ENCODE results near the gene FAM3C.

Gene FAM3C

GRCh38 chr7:121372376-121373010, 23.6 kb downstream of the FAM3C start:
- H3K27me3 ChIP-seq (ENCODE audit: control insufficient read depth, insufficient read depth, low read length) = no peaks in the 10 kb centered on the region
- H3K4me3 ChIP-seq (ENCODE audit: low read length) = no peak overlapping the region
- H3K4me2 ChIP-seq (ENCODE audit: low read length) = no peak overlapping the region
- H3K36me3 ChIP-seq (ENCODE audit: insufficient read depth, low read length) = peaks cover 62% of the 10 kb centered on the region
- H3K4me1 ChIP-seq (ENCODE audit: control insufficient read depth, insufficient read depth, low read length) = peaks cover 23% of the 10 kb centered on the region
- no peaks in the 10 kb centered on the region for H3K9me3 ChIP-seq (replicated peaks; ENCODE audit: low read length)
- H3K9ac ChIP-seq (ENCODE audit: low read depth, low read length) = peak overlapping the region; percentile 11

GRCh38 chr7:121371883-121372282, 24.2 kb downstream of the FAM3C start:
- Histone ChIP-seq H3K4me3 (ENCODE audit: low read length) (no peak overlapping the region), H3K36me3 (ENCODE audit: insufficient read depth, low read length) (peaks cover 62% of the 10 kb centered on the region)

GRCh38 chr7:121371367-121371766, 24.7 kb downstream of the FAM3C start:
- Histone ChIP-seq H3K4me1 (ENCODE audit: control insufficient read depth, insufficient read depth, low read length) (peaks cover 23% of the 10 kb centered on the region), H3K36me3 (ENCODE audit: insufficient read depth, low read length) (peaks cover 61% of the 10 kb centered on the region), H3K9ac (ENCODE audit: low read depth, low read length) (no peak overlapping the region), H3K4me2 (ENCODE audit: low read length) (no peak overlapping the region), H3K4me3 (ENCODE audit: low read length) (no peak overlapping the region), H3K27me3 (ENCODE audit: control insufficient read depth, insufficient read depth, low read length) (no peaks in the 10 kb centered on the region), H3K9me3 (replicated peaks; ENCODE audit: low read length) (no peaks in the 10 kb centered on the region)

More at GRCh38 chr7:121371883-121372282, 24.2 kb downstream of the FAM3C start:
- Histone ChIP-seq H3K4me2 (ENCODE audit: low read length) (no peak overlapping the region), H3K4me1 (ENCODE audit: control insufficient read depth, insufficient read depth, low read length) (peaks cover 23% of the 10 kb centered on the region), H3K9me3 (replicated peaks; ENCODE audit: low read length) (no peaks in the 10 kb centered on the region), H3K9ac (ENCODE audit: low read depth, low read length) (no peak overlapping the region), H3K27me3 (ENCODE audit: control insufficient read depth, insufficient read depth, low read length) (no peaks in the 10 kb centered on the region)

GRCh38 chr7:121369462-121369861, 26.6 kb downstream of the FAM3C start:
- Histone ChIP-seq H3K36me3 (ENCODE audit: insufficient read depth, low read length) (peaks cover 54% of the 10 kb centered on the region), H3K27me3 (ENCODE audit: control insufficient read depth, insufficient read depth, low read length) (no peaks in the 10 kb centered on the region), H3K9ac (ENCODE audit: low read depth, low read length) (no peak overlapping the region), H3K4me1 (ENCODE audit: control insufficient read depth, insufficient read depth, low read length) (peaks cover 23% of the 10 kb centered on the region), H3K9me3 (replicated peaks; ENCODE audit: low read length) (no peaks in the 10 kb centered on the region), H3K4me2 (ENCODE audit: low read length) (no peak overlapping the region), H3K4me3 (ENCODE audit: low read length) (no peak overlapping the region)

- Histone ChIP-seq H3K4me2 (ENCODE audit: low read length) (no peak overlapping the region), H3K27me3 (ENCODE audit: control insufficient read depth, insufficient read depth, low read length) (no peaks in the 10 kb centered on the region)
Measured at GRCh38 chr7:121366852-121367431, 29.2 kb downstream of the FAM3C start.

GRCh38 chr7:121360564-121360963, 35.5 kb downstream of the FAM3C start:
- peaks cover 86% of the 10 kb centered on the region for H3K36me3 ChIP-seq (ENCODE audit: insufficient read depth, low read length)
- H3K4me1 ChIP-seq (ENCODE audit: control insufficient read depth, insufficient read depth, low read length) = no peaks in the 10 kb centered on the region

More at GRCh38 chr7:121366852-121367431, 29.2 kb downstream of the FAM3C start:
- Histone ChIP-seq H3K9ac (ENCODE audit: low read depth, low read length) (no peak overlapping the region), H3K4me1 (ENCODE audit: control insufficient read depth, insufficient read depth, low read length) (peaks cover 10% of the 10 kb centered on the region), H3K36me3 (ENCODE audit: insufficient read depth, low read length) (peaks cover 68% of the 10 kb centered on the region), H3K4me3 (ENCODE audit: low read length) (no peak overlapping the region), H3K9me3 (replicated peaks; ENCODE audit: low read length) (no peaks in the 10 kb centered on the region)

GRCh38 chr7:121355574-121355973, 40.5 kb downstream of the FAM3C start:
- Histone ChIP-seq H3K9ac (ENCODE audit: low read depth, low read length) (no peak overlapping the region), H3K36me3 (ENCODE audit: insufficient read depth, low read length) (peaks cover 81% of the 10 kb centered on the region), H3K4me2 (ENCODE audit: low read length) (no peak overlapping the region), H3K27me3 (ENCODE audit: control insufficient read depth, insufficient read depth, low read length) (no peaks in the 10 kb centered on the region), H3K9me3 (replicated peaks; ENCODE audit: low read length) (no peaks in the 10 kb centered on the region), H3K4me3 (ENCODE audit: low read length) (no peak overlapping the region), H3K4me1 (ENCODE audit: control insufficient read depth, insufficient read depth, low read length) (no peaks in the 10 kb centered on the region)

More at GRCh38 chr7:121360564-121360963, 35.5 kb downstream of the FAM3C start:
- Histone ChIP-seq H3K9ac (ENCODE audit: low read depth, low read length) (no peak overlapping the region), H3K9me3 (replicated peaks; ENCODE audit: low read length) (no peaks in the 10 kb centered on the region), H3K4me2 (ENCODE audit: low read length) (no peak overlapping the region), H3K27me3 (ENCODE audit: control insufficient read depth, insufficient read depth, low read length) (no peaks in the 10 kb centered on the region), H3K4me3 (ENCODE audit: low read length) (no peak overlapping the region)

- H3K4me2 ChIP-seq (ENCODE audit: low read length) = no peak overlapping the region
- H3K9ac ChIP-seq (ENCODE audit: low read depth, low read length) = no peak overlapping the region
- H3K27me3 ChIP-seq (ENCODE audit: control insufficient read depth, insufficient read depth, low read length) = no peaks in the 10 kb centered on the region
- H3K4me1 ChIP-seq (ENCODE audit: control insufficient read depth, insufficient read depth, low read length) = no peaks in the 10 kb centered on the region
- peaks cover 57% of the 10 kb centered on the region for H3K36me3 ChIP-seq (ENCODE audit: insufficient read depth, low read length)
- no peaks in the 10 kb centered on the region for H3K9me3 ChIP-seq (replicated peaks; ENCODE audit: low read length)
- H3K4me3 ChIP-seq (ENCODE audit: low read length) = no peak overlapping the region
Measured at GRCh38 chr7:121352323-121352722, 43.8 kb downstream of the FAM3C start.

- H3K4me3 ChIP-seq (ENCODE audit: low read length) = no peak overlapping the region
- no peaks in the 10 kb centered on the region for H3K27me3 ChIP-seq (ENCODE audit: control insufficient read depth, insufficient read depth, low read length)
- no peaks in the 10 kb centered on the region for H3K9me3 ChIP-seq (replicated peaks; ENCODE audit: low read length)
- H3K4me1 ChIP-seq (ENCODE audit: control insufficient read depth, insufficient read depth, low read length) = no peaks in the 10 kb centered on the region
- no peak overlapping the region for H3K9ac ChIP-seq (ENCODE audit: low read depth, low read length)
- no peak overlapping the region for H3K4me2 ChIP-seq (ENCODE audit: low read length)
- H3K36me3 ChIP-seq (ENCODE audit: insufficient read depth, low read length) = peaks cover 57% of the 10 kb centered on the region
Measured at GRCh38 chr7:121351682-121352081, 44.4 kb downstream of the FAM3C start.

GRCh38 chr7:121344497-121344896, 51.6 kb downstream of the FAM3C start:
- Histone ChIP-seq H3K36me3 (ENCODE audit: insufficient read depth, low read length) (peaks cover 12% of the 10 kb centered on the region), H3K4me1 (ENCODE audit: control insufficient read depth, insufficient read depth, low read length) (peaks cover 11% of the 10 kb centered on the region), H3K4me3 (ENCODE audit: low read length) (no peak overlapping the region), H3K27me3 (ENCODE audit: control insufficient read depth, insufficient read depth, low read length) (no peaks in the 10 kb centered on the region), H3K9me3 (replicated peaks; ENCODE audit: low read length) (no peaks in the 10 kb centered on the region), H3K4me2 (ENCODE audit: low read length) (no peak overlapping the region), H3K9ac (ENCODE audit: low read depth, low read length) (no peak overlapping the region)

- H3K4me1 ChIP-seq (ENCODE audit: control insufficient read depth, insufficient read depth, low read length) = peaks cover 11% of the 10 kb centered on the region
- no peak overlapping the region for H3K9ac ChIP-seq (ENCODE audit: low read depth, low read length)
- no peak overlapping the region for H3K4me2 ChIP-seq (ENCODE audit: low read length)
- no peaks in the 10 kb centered on the region for H3K27me3 ChIP-seq (ENCODE audit: control insufficient read depth, insufficient read depth, low read length)
- H3K4me3 ChIP-seq (ENCODE audit: low read length) = no peak overlapping the region
- H3K9me3 ChIP-seq (replicated peaks; ENCODE audit: low read length) = no peaks in the 10 kb centered on the region
- H3K36me3 ChIP-seq (ENCODE audit: insufficient read depth, low read length) = peaks cover 12% of the 10 kb centered on the region
Measured at GRCh38 chr7:121344093-121344492, 52.0 kb downstream of the FAM3C start.

GRCh38 chr7:121343302-121343701, 52.8 kb downstream of the FAM3C start:
- no peak overlapping the region for H3K9ac ChIP-seq (ENCODE audit: low read depth, low read length)
- H3K36me3 ChIP-seq (ENCODE audit: insufficient read depth, low read length) = peaks cover 12% of the 10 kb centered on the region
- no peak overlapping the region for H3K4me2 ChIP-seq (ENCODE audit: low read length)
- no peaks in the 10 kb centered on the region for H3K27me3 ChIP-seq (ENCODE audit: control insufficient read depth, insufficient read depth, low read length)
- no peak overlapping the region for H3K4me3 ChIP-seq (ENCODE audit: low read length)
- H3K9me3 ChIP-seq (replicated peaks; ENCODE audit: low read length) = no peaks in the 10 kb centered on the region
- H3K4me1 ChIP-seq (ENCODE audit: control insufficient read depth, insufficient read depth, low read length) = peaks cover 11% of the 10 kb centered on the region

Measured in skeletal muscle satellite cell (primary cell).